ENCODE measurements around the gene SIAH3. TPM values are rescaled to one million over a fixed set of nuclear protein-coding genes. Genes with fewer than 3 reads are reported as not detected.

The SIAH3 gene
- total and polyA plus RNA-seq, 4 donors = under 0.01 TPM; not detected in 3

DNA sequence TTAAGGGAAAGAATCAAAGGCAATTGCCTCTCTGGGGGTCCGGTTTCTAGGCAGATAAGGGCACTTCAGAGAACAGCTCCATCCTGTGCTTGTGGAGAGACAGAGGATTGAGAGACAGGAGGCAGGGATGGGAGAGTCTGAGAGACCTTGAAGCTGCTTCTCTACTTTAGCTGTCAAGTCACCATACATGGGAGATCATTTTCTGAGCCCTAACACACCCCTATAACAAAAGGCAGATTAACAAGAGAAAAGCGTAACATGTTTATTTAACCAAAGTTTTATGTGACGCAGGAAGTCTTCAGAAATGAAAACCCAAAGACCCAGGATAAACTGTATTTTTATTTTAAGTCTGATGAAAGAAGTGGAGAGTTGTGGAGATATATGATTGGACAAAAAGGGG lies 101.0 kb downstream of the SIAH3 start:
- DNase-seq (ENCODE audit: low spot score) = no peak
- H3K4me1 ChIP-seq (ENCODE audit: control insufficient read depth in 4 of 4, insufficient read depth in 4 of 4, low read length in 3 of 4) = no peaks in the 10 kb centered on the region
- H3K4me3 ChIP-seq (ENCODE audit: low read depth in 1 of 3, low read length in 3 of 3) = no peak overlapping the region
- H3K9me3 ChIP-seq (ENCODE audit: control insufficient read depth in 4 of 4, low read length in 3 of 4) = no peaks in the 10 kb centered on the region
- no peaks in the 10 kb centered on the region for H3K36me3 ChIP-seq (ENCODE audit: control insufficient read depth in 4 of 4, insufficient read depth in 3 of 4, low read depth in 1 of 4, low read length in 3 of 4)
- 80% methylated on average over 3 of the region's 3 CpGs for WGBS
- no peaks in the 10 kb centered on the region for H3K27me3 ChIP-seq (ENCODE audit: control insufficient read depth in 4 of 4, insufficient read depth in 4 of 4, low read length in 3 of 4)
- no peak overlapping the region for H3K9ac ChIP-seq (ENCODE audit: low read depth in 1 of 2, low read length in 2 of 2)
- TF ChIP-seq, protein P1, sequence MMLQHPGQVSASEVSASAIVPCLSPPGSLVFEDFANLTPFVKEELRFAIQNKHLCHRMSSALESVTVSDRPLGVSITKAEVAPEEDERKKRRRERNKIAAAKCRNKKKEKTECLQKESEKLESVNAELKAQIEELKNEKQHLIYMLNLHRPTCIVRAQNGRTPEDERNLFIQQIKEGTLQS (IDR thresholded peaks at IDR 0.05) = no peak
- TF ChIP-seq HNF4A (conservative IDR thresholded peaks at IDR 0.05) (no peak), TAF1 (conservative IDR thresholded peaks at IDR 0.05) (no peak), NR2F2 (IDR thresholded peaks at IDR 0.05) (no peak), FOXA1 (IDR thresholded peaks at IDR 0.05) (no peak), HNF4G (IDR thresholded peaks at IDR 0.05) (no peak), FOXA2 (IDR thresholded peaks at IDR 0.05) (no peak), RAD21 (IDR thresholded peaks at IDR 0.05) (no peak), EGR1 (IDR thresholded peaks at IDR 0.05; ENCODE audit: low read depth in 2 of 2) (no peak), JUND (IDR thresholded peaks at IDR 0.05) (no peak), GABPA (IDR thresholded peaks at IDR 0.05 in 1 of 2, conservative IDR thresholded peaks at IDR 0.05 in 1 of 2) (no peak), RXRA (IDR thresholded peaks at IDR 0.05) (no peak)
- TF ChIP-seq, protein P2, sequence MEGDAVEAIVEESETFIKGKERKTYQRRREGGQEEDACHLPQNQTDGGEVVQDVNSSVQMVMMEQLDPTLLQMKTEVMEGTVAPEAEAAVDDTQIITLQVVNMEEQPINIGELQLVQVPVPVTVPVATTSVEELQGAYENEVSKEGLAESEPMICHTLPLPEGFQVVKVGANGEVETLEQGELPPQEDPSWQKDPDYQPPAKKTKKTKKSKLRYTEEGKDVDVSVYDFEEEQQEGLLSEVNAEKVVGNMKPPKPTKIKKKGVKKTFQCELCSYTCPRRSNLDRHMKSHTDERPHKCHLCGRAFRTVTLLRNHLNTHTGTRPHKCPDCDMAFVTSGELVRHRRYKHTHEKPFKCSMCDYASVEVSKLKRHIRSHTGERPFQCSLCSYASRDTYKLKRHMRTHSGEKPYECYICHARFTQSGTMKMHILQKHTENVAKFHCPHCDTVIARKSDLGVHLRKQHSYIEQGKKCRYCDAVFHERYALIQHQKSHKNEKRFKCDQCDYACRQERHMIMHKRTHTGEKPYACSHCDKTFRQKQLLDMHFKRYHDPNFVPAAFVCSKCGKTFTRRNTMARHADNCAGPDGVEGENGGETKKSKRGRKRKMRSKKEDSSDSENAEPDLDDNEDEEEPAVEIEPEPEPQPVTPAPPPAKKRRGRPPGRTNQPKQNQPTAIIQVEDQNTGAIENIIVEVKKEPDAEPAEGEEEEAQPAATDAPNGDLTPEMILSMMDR (IDR thresholded peaks at IDR 0.05; ENCODE audit: low read depth, low read length, missing input control) = no peak
- TF ChIP-seq, protein P3, sequence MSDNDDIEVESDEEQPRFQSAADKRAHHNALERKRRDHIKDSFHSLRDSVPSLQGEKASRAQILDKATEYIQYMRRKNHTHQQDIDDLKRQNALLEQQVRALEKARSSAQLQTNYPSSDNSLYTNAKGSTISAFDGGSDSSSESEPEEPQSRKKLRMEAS (IDR thresholded peaks at IDR 0.05) = no peak
- no peak overlapping the region for H3K27ac ChIP-seq (ENCODE audit: low read depth in 1 of 2, low read length in 2 of 2)

DNA sequence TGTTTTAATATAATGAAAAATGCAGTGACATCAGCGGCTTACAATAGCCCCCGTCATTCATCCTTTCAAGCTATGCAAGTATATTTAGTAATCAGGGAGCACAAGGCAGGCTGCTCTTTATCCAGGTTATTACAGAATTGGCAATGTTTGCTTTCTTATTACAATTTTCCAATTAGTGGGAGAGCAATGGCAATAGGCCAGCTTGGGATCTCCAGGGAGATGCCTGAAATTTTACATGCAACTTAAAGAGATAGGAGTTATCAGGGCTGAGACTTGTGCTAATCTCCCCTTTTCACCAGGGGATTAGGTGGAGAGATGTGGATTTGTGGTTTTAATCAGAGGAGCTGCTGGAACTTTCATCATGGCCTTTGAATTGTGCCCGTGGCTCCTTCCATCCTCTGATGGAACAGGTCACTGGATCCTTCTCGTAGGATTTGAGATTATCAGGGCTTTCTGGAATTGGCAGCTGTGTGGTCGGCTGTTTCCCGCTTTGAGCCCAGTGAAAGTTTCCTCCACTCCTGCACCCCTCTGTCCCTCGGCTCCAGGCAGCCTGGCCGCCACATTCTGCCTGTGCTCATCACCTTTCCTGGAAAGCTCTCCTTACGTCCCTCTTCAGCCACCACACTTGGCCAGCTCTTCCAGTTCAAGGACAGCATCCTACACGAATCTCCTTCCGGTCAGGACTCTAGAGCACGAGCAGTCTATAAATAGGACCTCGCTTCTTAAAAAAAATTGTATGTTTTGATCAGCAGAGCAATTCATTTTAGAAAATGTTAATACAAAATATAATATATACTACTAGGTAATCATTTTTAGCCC lies 102.4 kb downstream of the SIAH3 start:
- DNase-seq (ENCODE audit: low spot score) = no peak
- no peaks in the 10 kb centered on the region for H3K9me3 ChIP-seq (ENCODE audit: control insufficient read depth in 4 of 4, low read length in 3 of 4)
- H3K27me3 ChIP-seq (ENCODE audit: control insufficient read depth in 4 of 4, insufficient read depth in 4 of 4, low read length in 3 of 4) = peaks cover 0 to 3% (median 0%) of the 10 kb centered on the region in 4 donors
- no peaks in the 10 kb centered on the region for H3K36me3 ChIP-seq (ENCODE audit: control insufficient read depth in 4 of 4, insufficient read depth in 3 of 4, low read depth in 1 of 4, low read length in 3 of 4)
- TF ChIP-seq, protein P4, sequence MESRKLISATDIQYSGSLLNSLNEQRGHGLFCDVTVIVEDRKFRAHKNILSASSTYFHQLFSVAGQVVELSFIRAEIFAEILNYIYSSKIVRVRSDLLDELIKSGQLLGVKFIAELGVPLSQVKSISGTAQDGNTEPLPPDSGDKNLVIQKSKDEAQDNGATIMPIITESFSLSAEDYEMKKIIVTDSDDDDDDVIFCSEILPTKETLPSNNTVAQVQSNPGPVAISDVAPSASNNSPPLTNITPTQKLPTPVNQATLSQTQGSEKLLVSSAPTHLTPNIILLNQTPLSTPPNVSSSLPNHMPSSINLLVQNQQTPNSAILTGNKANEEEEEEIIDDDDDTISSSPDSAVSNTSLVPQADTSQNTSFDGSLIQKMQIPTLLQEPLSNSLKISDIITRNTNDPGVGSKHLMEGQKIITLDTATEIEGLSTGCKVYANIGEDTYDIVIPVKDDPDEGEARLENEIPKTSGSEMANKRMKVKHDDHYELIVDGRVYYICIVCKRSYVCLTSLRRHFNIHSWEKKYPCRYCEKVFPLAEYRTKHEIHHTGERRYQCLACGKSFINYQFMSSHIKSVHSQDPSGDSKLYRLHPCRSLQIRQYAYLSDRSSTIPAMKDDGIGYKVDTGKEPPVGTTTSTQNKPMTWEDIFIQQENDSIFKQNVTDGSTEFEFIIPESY (IDR thresholded peaks at IDR 0.05) = no peak
- TF ChIP-seq EGR1 (IDR thresholded peaks at IDR 0.05; ENCODE audit: low read depth in 2 of 2) = no peak
- TF ChIP-seq, protein P5, sequence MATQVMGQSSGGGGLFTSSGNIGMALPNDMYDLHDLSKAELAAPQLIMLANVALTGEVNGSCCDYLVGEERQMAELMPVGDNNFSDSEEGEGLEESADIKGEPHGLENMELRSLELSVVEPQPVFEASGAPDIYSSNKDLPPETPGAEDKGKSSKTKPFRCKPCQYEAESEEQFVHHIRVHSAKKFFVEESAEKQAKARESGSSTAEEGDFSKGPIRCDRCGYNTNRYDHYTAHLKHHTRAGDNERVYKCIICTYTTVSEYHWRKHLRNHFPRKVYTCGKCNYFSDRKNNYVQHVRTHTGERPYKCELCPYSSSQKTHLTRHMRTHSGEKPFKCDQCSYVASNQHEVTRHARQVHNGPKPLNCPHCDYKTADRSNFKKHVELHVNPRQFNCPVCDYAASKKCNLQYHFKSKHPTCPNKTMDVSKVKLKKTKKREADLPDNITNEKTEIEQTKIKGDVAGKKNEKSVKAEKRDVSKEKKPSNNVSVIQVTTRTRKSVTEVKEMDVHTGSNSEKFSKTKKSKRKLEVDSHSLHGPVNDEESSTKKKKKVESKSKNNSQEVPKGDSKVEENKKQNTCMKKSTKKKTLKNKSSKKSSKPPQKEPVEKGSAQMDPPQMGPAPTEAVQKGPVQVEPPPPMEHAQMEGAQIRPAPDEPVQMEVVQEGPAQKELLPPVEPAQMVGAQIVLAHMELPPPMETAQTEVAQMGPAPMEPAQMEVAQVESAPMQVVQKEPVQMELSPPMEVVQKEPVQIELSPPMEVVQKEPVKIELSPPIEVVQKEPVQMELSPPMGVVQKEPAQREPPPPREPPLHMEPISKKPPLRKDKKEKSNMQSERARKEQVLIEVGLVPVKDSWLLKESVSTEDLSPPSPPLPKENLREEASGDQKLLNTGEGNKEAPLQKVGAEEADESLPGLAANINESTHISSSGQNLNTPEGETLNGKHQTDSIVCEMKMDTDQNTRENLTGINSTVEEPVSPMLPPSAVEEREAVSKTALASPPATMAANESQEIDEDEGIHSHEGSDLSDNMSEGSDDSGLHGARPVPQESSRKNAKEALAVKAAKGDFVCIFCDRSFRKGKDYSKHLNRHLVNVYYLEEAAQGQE (IDR thresholded peaks at IDR 0.05) = no peak
- H3K4me1 ChIP-seq (ENCODE audit: control insufficient read depth in 4 of 4, insufficient read depth in 4 of 4, low read length in 3 of 4) = no peaks in the 10 kb centered on the region
- H3K9ac ChIP-seq (ENCODE audit: low read depth in 1 of 2, low read length in 2 of 2) = no peak overlapping the region
- no peak overlapping the region for H3K27ac ChIP-seq (ENCODE audit: low read depth in 1 of 2, low read length in 2 of 2)
- 74% methylated on average over 13 of the region's 13 CpGs for WGBS
- no peak overlapping the region for H3K4me3 ChIP-seq (ENCODE audit: low read depth in 1 of 3, low read length in 3 of 3)

All from liver (tissue), 9 donors.